ENCODE data around the gene ODF4.

Gene ODF4

GRCh38 chr17:8380049-8380448, 40.4 kb downstream of the ODF4 start:
- no peak for TF ChIP-seq MYNN (tag by site-specific recombination; IDR thresholded peaks at IDR 0.05; ENCODE audit: borderline replicate concordance)
- 0 out of 2 replicates have a peak, but pooled peaks have one; percentile 17 for TF ChIP-seq SCRT2 (tag by site-specific recombination; IDR thresholded peaks at IDR 0.05)
- TF ChIP-seq ZNF362 (tag by site-specific recombination; IDR thresholded peaks at IDR 0.05): no peak
- TF ChIP-seq ZNF677 (tag by site-specific recombination; IDR thresholded peaks at IDR 0.05): no peak
- no peak for TF ChIP-seq ZNF311 (tag by site-specific recombination; IDR thresholded peaks at IDR 0.05; ENCODE audit: borderline replicate concordance)
- TF ChIP-seq, protein P1, sequence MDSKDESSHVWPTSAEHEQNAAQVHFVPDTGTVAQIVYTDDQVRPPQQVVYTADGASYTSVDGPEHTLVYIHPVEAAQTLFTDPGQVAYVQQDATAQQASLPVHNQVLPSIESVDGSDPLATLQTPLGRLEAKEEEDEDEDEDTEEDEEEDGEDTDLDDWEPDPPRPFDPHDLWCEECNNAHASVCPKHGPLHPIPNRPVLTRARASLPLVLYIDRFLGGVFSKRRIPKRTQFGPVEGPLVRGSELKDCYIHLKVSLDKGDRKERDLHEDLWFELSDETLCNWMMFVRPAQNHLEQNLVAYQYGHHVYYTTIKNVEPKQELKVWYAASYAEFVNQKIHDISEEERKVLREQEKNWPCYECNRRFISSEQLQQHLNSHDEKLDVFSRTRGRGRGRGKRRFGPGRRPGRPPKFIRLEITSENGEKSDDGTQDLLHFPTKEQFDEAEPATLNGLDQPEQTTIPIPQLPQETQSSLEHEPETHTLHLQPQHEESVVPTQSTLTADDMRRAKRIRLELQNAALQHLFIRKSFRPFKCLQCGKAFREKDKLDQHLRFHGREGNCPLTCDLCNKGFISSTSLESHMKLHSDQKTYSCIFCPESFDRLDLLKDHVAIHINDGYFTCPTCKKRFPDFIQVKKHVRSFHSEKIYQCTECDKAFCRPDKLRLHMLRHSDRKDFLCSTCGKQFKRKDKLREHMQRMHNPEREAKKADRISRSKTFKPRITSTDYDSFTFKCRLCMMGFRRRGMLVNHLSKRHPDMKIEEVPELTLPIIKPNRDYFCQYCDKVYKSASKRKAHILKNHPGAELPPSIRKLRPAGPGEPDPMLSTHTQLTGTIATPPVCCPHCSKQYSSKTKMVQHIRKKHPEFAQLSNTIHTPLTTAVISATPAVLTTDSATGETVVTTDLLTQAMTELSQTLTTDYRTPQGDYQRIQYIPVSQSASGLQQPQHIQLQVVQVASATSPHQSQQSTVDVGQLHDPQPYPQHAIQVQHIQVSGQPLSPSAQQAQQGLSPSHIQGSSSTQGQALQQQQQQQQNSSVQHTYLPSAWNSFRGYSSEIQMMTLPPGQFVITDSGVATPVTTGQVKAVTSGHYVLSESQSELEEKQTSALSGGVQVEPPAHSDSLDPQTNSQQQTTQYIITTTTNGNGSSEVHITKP (tag by site-specific recombination; IDR thresholded peaks at IDR 0.05): peak; percentile 70
- no peak for TF ChIP-seq BCL11B (tag by site-specific recombination; IDR thresholded peaks at IDR 0.05; ENCODE audit: low read depth)
- no peak overlapping the region; the same call in 1 of the 2 replicates for H3K4me3 ChIP-seq (ENCODE audit: low read depth, low read length)
- peak overlapping the region; percentile 10; the same call in 1 of the 2 replicates for H3K27ac ChIP-seq (ENCODE audit: extremely low read depth, low read depth, low read length)
- CTCF ChIA-PET: interaction anchor here (1.3 kb wide), 1 partner anchor 366 kb away, joined by 4 read pairs; no protein-coding TSS in a partner anchor
- peaks cover 51 to 64% of the 10 kb centered on the region in 2 experiments for H3K36me3 ChIP-seq (ENCODE audit: control insufficient read depth in 2 of 2, insufficient read depth in 1 of 2, low read length in 2 of 2)
- peaks cover 21% of the 10 kb centered on the region for H3K4me1 ChIP-seq (ENCODE audit: control insufficient read depth, insufficient read depth, low read length)
- H3K9me3 ChIP-seq (ENCODE audit: control insufficient read depth, insufficient read depth, low read depth, low read length): no peaks in the 10 kb centered on the region
- POLR2A ChIA-PET: no interaction called here

DNA sequence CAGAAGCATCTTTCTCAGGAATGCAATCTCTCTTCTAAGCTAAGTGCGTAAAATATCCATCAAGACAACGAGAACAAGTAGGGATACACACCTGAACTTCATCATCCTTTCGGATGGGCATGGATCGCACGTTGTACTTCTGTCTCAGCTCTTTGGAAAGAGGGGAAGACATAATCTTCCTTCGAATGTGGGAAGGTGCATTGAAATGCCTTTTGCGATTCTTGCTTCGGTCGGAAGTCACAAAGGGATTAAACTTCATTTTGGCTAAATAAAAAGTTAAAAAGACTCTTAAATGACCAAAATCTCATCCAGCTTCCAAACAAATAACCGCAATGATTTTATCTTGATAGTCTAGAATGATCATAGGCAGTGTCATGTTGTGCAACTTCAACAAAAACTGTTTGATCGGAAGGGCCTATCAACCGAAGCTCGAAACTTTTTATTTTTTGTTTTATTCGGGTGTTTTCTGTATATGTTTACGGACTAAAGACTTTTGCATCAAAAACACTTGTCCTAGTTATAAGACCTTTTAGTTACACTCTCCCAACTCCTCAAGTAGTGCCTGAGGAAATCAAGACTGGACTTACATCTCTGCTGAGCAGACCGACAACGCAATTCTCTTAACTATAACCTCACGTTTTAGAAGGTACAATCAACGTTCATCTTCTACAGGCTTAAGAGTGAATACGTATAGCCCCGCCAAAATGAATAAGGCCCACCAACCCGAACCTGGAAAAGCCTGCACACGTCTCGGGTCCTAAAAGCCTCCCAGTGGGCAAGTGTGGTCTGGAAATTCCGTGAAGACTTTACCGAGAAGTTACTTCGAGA, 42.6 kb downstream of the ODF4 start:
- H3K27ac ChIP-seq (ENCODE audit: extremely low read depth, low read depth, low read length): peak overlapping the region; percentile 97
- peak overlapping the region; percentile 90 for H3K4me3 ChIP-seq (ENCODE audit: low read depth, low read length)
- H3K9me3 ChIP-seq (ENCODE audit: control insufficient read depth, insufficient read depth, low read depth, low read length): no peaks in the 10 kb centered on the region
- H3K36me3 ChIP-seq (ENCODE audit: control insufficient read depth in 2 of 2, insufficient read depth in 1 of 2, low read length in 2 of 2): peaks cover 46 to 52% of the 10 kb centered on the region in 2 experiments
- peaks cover 13% of the 10 kb centered on the region for H3K4me1 ChIP-seq (ENCODE audit: control insufficient read depth, insufficient read depth, low read length)
- ChIA-PET POLR2A (interaction anchor here (0.7 to 1.4 kb wide), 6 partner anchors 11 to 226 kb away, joined by 3 to 10 read pairs (median 3); partner anchors contain the start of genes AURKB and NDEL1), CTCF (interaction anchor here (0.6 to 1.8 kb wide), 8 partner anchors 11 to 364 kb away, joined by 3 to 13 read pairs (median 4); no protein-coding TSS in a partner anchor)
- no peak for TF ChIP-seq ZNF341 (tag by site-specific recombination; IDR thresholded peaks at IDR 0.05; ENCODE audit: low read depth)
- 0 out of 2 replicates have a peak, but pooled peaks have one; percentile 12 for TF ChIP-seq ZNF37A (tag by site-specific recombination; IDR thresholded peaks at IDR 0.05)
- TF ChIP-seq ZBTB26 (tag by site-specific recombination; optimal IDR thresholded peaks at IDR 0.05): no peak
- no peak for TF ChIP-seq ZNF175 (tag by site-specific recombination; IDR thresholded peaks at IDR 0.05)
- TF ChIP-seq, protein P2, sequence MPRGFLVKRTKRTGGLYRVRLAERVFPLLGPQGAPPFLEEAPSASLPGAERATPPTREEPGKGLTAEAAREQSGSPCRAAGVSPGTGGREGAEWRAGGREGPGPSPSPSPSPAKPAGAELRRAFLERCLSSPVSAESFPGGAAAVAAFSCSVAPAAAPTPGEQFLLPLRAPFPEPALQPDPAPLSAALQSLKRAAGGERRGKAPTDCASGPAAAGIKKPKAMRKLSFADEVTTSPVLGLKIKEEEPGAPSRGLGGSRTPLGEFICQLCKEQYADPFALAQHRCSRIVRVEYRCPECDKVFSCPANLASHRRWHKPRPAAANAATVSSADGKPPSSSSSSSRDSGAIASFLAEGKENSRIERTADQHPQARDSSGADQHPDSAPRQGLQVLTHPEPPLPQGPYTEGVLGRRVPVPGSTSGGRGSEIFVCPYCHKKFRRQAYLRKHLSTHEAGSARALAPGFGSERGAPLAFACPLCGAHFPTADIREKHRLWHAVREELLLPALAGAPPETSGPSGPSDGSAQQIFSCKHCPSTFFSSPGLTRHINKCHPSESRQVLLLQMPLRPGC (tag by site-specific recombination; IDR thresholded peaks at IDR 0.05): no peak
- TF ChIP-seq ZBTB6 (tag by site-specific recombination; IDR thresholded peaks at IDR 0.05): no peak

Measured in HEK293 (cell line).